Stimulated activated CD8-positive, alpha-beta memory T cell treated with anti-CD3 and anti-CD28 coated beads, Interleukin-12 subunit alpha, Interleukin-12 subunit beta, amount 100 ng/mL, for 4 hours (primary cell): Measurements from ENCODE around the gene NR1I3.

Source experiments
- DNase-seq: peaks from one replicate; pipeline ENCODE4 v3.0.0-alpha.2; 2020; ENCODE audit warnings: low read depth

The NR1I3 gene

GRCh38 chr1:161218301-161219077, 19.5 kb downstream of the NR1I3 start:
- no peak for DNase-seq

DNA sequence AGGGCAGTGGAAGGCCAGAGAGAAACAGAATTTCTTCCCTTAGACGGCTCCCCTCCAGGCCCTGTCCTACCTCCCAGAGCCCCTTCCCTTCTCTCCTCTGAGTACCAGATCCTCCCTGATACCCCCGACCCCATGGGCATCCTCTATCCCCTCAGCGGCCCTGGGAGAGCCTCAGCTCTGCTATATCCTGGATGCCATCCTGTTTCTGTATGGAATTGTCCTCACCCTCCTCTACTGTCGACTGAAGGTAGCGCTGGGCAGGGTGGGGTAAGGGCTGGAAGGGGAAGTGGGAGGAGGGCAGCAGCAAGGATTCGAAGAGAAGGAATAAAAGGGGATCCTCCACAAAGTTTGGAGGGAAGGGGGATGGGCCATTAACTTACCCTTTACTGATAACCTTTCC, 20.2 kb downstream of the NR1I3 start:
- no peak for DNase-seq

GRCh38 chr1:161216945-161217712, 20.9 kb downstream of the NR1I3 start:
- DNase-seq = no peak

DNA sequence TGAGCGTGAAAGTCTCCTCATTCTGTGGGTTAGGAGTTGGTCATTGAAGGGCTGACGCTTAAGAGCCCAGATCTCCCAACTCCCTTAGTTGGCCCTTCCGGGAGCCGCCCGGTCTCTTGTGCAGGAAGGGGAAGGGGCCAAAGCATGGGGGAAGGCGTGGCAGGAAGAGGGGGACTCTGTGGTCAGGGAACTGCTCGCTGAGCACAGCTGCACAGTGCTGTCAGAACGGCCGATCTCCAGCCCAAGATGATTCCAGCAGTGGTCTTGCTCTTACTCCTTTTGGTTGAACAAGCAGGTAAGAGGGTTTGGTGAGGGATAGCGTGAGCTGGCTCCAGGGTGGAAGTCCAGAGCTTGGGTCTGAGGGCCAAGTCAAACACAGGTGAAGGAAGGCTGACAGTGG, 22.9 kb downstream of the NR1I3 start, which contains the start of gene FCER1G:
Gene FCER1G (plus strand): TSS at position 220 of the 400 bp plus-strand sequence. CDS start 27 bp downstream, at position 247.
- no peak for DNase-seq

DNA sequence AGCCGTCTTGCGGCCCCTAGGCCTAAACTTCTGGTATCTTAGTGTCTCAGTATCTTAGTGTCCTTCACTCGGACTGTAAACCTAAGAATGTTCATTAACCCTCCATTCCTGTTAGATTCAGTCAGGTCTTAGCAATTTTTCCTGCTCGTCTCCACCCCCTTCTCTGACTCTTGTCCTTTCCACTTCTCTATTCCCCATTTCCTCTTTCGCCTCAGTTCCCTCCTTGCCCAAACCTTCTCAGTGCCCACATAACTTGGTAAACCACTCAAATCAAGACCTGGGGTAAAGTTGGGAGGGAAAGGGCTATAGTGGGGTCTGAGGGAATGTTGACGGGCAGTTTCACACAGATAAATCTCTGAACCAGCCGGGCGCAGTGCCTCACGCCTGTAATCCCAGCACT, 23.6 kb downstream of the NR1I3 start:
- no peak for DNase-seq

GRCh38 chr1:161209790-161210409, 28.1 kb downstream of the NR1I3 start:
- DNase-seq = no peak

GRCh38 chr1:161207173-161207572, 30.8 kb downstream of the NR1I3 start:
- DNase-seq = no peak

DNA sequence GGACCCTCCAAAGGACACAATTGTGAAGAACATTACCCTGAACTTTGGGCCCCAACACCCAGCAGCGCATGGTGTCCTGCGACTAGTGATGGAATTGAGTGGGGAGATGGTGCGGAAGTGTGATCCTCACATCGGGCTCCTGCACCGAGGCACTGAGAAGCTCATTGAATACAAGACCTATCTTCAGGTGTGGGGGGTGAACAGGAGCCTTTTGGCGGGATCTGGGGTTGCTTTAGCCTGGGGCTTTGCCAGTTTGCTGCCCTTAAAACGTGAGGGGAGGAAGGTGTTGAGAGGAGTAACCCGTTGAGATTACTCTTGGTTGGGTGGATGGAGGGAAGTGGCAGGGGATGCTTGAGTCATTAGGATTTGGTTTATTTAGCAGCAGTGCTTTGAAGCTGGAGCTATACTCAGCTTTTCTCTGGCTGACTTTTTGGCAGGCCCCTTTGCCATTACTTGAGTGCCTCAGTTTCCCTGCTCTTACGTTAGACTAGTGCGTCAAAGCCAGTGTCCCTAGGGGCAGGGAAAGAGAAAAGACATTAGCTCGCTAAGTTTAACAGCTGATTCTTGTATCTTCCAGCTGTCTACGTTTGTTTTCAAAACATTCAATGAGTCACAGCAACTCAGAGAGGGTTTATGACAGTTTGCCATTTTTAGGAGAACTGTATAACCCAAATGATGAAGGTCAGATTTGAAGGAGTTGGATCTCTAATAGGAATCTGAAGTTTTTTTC, 31.4 kb downstream of the NR1I3 start:
- no peak for DNase-seq

- peak; percentile 89 for DNase-seq
Observed at GRCh38 chr1:161201836-161202712, 35.9 kb downstream of the NR1I3 start, which contains the start of gene NDUFS2. Gene NDUFS2, plus strand, starts transcription at chr1:161202367. Its CDS starts 19 bp downstream, at chr1:161202386.

GRCh38 chr1:161200992-161201835, 36.8 kb downstream of the NR1I3 start:
- DNase-seq = no peak

DNA sequence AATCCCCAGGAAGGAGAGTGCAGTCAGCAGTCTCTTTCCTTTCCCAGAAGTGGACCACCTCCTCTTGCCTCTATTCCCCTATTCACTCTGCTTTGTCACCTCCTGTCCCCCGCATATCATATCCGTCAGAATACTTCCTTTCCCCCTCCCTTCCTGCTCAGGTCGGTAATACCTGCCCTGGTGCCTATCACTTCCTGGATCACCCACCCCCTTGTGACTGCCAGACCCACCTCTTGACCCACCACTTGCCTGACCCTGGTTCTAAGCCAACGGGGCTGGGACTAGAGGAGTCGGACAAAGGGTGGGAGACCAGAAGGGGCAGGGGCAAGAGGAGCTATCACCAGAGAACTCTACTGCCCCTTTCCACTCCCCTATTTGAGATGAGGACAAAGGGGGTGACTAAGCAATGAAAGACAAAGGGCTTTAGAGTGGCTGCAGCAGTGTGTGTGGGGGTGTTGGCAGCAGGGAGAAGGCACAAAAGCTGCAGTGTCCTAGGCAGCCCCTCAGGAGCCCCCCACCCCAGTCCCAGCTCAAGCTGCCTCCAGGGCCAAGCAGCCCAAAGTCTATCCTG, 37.5 kb downstream of the NR1I3 start:
- no peak for DNase-seq

DNA sequence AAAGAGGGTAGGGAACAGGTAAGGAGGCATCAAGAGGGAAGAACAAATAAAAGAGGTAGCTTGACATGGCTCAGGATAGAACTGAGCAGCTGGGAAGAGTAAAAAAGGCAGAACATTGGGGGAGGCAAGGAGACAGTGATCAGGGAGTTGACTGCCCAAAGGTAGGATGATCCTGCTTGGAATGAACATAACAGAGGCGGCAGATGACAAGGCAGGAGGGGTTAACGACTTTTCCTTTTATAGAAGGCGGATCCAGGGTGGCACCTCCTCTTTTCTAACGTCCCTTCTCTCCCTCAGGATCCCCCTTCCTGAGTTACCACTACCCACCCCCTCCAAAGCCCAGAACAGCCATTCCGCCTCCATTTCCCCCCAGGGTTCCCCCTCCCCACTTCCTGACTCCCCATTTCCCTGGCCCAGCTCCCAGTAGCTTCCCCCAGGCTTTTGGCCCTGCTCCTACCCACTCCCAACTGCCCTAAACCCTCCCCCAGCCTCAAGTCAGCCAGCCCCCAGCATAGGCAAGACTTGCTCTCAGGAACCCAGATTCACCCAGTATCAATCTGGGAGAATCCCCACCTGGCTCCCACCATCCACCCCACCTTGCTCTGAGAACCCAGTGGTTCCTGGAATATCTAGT, 38.4 kb downstream of the NR1I3 start:
- DNase-seq = no peak

- DNase-seq = no peak
Observed at GRCh38 chr1:161198897-161199431, 39.0 kb downstream of the NR1I3 start, which contains the start of gene ADAMTS4. Gene ADAMTS4, minus strand, starts transcription at chr1:161199054. Its CDS starts 427 bp downstream, at chr1:161198627.

DNA sequence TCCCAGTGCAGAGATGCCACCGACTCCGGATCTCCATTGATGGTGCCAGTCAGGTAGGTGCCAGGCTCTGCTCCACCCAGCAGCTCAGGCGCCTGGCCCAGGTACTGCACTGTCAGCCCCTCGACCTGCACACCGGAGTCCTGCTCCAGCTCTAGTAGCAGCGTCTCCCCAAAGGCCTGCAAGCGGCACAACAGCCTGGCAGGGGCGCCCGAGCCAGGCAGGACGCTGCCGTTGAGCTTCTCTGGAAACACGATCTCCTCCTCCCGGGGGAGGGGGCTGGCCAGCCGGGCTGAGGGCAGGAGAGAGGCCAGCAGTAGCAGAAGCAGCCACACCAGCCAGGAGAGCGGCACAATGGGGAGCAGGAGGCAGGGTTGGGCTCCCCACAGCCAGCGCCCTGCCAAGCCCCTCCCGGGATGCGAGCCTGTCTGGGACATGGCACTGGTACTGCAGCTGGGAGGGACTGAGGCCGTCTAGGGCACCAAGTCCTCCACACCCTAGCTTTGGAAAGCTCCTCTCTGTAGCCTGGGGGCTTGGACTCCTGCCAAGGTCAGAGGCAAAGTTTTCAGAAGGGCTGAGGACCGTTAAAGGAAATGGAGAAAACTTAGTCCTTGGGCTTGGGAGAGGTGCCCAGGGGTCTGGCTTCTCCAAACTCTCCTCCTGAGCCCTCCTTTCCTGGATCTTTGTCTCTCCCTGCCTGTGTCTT, 39.7 kb downstream of the NR1I3 start:
- no peak for DNase-seq

- DNase-seq = no peak
Observed at GRCh38 chr1:161197560-161198193, 40.3 kb downstream of the NR1I3 start.

DNA sequence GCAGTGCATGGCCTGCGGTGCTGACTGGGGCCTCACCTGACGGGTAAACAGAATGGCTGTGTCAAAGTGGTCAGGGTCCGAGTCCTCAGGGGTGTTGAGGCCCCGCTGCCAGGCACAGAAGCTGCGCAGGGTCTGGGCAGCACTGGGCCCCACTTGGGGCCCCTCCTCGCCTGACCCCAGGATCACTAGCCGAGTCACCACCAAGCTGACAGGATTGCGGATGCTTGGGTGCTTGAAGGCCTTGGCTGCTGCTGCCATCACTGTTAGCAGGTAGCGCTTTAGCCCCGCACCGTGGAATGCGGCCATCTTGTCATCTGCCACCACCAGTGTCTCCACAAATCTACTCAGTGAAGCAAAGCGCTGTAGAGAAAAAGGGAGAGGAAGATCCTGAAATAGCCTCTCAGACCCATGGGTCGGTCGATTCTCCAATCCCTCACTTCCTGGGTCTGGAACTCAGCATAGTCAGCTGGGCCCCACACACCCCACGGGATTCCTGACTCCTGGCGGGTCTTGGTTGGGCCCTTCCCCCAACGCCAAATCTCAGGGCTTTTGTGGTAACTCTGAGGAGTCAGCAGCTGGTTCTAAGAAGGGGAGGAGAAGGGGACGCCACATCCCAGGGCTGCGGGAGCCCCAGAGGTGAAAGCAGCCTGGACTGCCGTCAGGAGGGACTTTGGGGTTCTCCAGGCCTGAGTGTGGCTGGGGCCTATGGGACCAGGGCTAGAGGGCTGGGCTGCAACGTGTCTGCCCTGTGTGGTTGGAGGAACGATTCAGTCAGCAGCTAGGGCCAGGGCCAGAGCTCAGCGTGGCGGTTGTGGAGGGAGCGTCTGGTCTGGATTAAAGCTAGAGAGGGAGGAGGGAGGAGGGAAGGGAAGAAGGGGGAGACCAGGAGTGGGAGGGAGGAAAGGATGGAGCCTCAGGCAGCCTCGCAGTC, 41.2 kb downstream of the NR1I3 start:
- no peak for DNase-seq

DNA sequence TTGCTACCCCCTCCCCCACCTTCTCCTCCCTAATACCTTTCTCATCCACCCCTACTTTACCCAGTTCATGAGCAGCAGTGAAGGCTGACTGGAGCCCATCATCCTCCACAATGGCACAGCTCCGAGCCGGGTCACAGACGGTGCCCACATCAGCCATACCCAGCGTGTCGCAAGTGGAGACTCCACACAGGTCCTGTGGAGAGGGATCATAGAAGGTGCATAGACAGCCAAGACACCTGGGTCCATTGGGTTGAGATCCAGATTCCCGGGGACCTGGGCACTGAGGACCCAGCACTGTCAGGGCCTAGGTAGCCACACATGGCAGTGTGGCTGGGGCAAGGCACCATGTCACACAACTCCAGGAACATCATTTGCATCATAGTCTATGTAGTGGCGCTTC, 41.9 kb downstream of the NR1I3 start:
- DNase-seq = no peak
